AG09319 (cell line): ENCODE data around the gene MYCBPAP.

Source experiments
- DNase-seq: peaks from one replicate; pipeline ENCODE4 v3.0.0-alpha.2; 2010; ENCODE audit warnings: low read depth; ENCODE audit errors: extremely low read depth
- TF ChIP-seq, protein P1 (sequence below): IDR thresholded peaks from 2 replicates; pipeline ENCODE4 v1.5.1; 2011; ENCODE audit warnings: low read depth, mild to moderate bottlenecking, inconsistent platforms, low read length, moderate library complexity

Gene MYCBPAP

DNA sequence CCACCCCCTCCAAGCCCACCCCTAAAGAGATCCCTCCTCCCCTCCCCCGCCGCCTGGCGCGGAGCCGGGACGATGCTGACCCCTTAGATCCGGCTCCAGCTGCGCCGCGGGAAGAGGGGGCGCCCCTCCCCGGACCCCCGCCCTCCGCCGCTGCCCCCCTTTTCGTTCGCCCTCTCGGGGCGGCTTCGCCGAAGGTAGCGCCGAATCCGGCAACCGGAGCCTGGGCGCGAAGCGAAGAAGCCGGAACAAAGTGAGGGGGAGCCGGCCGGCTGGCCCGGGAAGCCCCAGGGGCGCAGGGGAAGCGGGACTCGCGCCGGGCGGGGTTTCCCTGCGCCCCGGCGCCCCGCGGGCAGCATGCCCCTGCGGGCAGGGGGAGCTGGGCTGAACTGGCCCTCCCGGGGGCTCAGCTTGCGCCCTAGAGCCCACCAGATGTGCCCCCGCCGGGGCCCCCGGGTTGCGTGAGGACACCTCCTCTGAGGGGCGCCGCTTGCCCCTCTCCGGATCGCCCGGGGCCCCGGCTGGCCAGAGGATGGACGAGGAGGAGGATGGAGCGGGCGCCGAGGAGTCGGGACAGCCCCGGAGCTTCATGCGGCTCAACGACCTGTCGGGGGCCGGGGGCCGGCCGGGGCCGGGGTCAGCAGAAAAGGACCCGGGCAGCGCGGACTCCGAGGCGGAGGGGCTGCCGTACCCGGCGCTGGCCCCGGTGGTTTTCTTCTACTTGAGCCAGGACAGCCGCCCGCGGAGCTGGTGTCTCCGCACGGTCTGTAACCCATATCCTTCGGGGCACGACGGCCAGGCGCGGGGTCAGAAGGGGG lies 52.9 kb downstream of the MYCBPAP start:
- TF ChIP-seq, protein P1, sequence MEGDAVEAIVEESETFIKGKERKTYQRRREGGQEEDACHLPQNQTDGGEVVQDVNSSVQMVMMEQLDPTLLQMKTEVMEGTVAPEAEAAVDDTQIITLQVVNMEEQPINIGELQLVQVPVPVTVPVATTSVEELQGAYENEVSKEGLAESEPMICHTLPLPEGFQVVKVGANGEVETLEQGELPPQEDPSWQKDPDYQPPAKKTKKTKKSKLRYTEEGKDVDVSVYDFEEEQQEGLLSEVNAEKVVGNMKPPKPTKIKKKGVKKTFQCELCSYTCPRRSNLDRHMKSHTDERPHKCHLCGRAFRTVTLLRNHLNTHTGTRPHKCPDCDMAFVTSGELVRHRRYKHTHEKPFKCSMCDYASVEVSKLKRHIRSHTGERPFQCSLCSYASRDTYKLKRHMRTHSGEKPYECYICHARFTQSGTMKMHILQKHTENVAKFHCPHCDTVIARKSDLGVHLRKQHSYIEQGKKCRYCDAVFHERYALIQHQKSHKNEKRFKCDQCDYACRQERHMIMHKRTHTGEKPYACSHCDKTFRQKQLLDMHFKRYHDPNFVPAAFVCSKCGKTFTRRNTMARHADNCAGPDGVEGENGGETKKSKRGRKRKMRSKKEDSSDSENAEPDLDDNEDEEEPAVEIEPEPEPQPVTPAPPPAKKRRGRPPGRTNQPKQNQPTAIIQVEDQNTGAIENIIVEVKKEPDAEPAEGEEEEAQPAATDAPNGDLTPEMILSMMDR = no peak
- DNase-seq = no peak

DNA sequence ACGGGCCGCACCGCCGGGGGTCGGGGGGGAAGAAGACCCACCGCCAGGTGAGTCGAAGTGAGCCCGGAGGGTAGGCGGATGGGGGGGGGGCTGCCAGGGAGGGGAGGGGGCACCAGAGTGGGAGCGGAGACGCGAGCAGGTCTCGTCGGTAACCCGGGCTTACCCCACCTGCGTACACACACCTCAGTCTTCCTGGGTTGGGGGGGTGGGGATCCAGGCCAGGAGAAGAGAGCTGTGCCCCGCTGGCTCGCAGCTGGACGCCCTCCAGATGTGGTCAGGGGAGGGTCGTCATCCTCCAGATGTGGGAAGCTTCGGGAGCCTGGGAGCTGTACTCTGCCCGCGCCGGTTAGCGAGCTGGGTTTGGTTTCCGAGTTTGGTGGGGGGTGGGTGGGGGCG lies 53.5 kb downstream of the MYCBPAP start:
- DNase-seq = no peak
- TF ChIP-seq, protein P1 = no peak

DNA sequence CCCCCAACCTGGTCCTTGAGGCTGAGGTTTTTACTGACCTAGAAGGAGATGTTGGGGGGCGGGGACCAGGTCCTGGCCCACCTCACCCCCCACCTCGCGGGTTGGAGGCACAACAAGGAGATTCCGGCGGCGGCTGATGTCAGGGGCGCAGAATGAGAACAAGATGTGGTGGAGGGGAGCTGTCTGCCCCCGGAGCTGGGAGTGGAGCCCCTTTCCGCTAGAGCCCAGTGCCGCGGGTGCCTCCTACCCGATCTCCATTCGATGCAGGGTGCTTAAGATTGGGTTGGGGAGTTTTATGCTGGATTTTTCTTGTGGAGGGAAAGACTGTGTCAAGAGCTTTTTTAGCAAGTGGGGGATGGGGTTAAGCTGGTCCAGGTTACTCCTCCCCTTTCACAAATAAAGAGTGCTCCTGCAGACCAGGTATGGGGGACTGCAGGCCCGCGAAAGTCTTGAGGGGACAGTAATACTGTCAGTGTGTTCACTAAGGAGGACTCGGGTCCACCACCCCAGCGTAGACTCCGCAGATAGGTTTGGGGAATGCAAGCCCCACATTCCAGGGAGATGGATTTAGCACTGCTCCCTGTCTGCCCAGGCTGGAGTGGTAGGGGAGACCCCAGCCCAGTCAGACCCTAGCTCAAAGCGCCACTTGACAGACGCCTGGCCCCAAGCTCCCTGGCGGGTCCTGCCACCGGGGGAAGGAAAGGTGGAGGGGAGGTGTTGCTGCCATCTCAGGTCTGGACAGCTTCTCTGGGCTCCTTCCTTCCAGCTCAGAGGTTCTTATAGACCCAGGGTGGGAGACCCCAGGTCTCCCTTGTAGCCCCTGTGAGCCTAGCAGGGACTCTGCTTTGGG lies 54.2 kb downstream of the MYCBPAP start:
- TF ChIP-seq, protein P1 = no peak
- DNase-seq = no peak

DNA sequence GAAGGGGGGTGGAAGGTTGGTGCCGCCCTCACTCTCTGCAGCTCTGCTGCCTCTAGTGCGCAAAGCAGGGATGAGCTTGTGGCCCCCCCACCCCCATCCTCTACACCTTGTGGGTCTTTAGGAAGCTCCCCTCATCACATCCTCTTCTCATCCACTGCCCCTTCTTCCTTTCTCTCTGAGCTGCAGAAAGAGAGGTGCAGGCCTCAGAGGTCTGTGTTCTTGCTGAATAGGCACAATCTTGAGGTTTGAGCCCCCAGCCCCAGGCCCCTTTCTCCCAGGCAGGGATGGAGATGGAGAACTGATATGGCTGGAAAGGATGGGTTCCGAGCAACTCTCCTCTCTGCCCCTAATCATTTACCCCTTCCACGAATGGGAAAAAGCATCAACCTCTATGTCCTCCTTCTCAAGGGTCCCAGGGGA lies 54.9 kb downstream of the MYCBPAP start:
- no peak for DNase-seq
- TF ChIP-seq, protein P1 = peak; percentile 4

DNA sequence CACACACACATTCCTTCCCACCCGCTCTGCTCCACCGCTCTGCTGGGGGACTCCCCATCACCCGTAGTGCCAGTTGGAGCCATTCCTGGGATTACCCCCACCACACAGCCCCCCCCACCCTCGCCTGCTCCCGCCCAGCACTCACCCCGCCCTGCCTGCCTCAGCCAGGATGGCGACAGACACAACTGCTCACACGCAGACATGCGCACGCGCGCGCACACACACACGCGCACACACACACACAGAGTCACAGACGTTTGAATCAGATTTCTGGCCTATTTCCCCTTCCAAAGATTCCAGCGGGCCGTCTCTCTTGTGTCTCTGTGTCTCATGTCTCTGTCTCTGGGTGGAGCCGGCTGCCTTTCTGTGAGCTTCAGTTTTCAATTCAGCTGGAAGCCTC lies 56.7 kb downstream of the MYCBPAP start:
- peak; percentile 83 for DNase-seq
- TF ChIP-seq, protein P1 = no peak

DNA sequence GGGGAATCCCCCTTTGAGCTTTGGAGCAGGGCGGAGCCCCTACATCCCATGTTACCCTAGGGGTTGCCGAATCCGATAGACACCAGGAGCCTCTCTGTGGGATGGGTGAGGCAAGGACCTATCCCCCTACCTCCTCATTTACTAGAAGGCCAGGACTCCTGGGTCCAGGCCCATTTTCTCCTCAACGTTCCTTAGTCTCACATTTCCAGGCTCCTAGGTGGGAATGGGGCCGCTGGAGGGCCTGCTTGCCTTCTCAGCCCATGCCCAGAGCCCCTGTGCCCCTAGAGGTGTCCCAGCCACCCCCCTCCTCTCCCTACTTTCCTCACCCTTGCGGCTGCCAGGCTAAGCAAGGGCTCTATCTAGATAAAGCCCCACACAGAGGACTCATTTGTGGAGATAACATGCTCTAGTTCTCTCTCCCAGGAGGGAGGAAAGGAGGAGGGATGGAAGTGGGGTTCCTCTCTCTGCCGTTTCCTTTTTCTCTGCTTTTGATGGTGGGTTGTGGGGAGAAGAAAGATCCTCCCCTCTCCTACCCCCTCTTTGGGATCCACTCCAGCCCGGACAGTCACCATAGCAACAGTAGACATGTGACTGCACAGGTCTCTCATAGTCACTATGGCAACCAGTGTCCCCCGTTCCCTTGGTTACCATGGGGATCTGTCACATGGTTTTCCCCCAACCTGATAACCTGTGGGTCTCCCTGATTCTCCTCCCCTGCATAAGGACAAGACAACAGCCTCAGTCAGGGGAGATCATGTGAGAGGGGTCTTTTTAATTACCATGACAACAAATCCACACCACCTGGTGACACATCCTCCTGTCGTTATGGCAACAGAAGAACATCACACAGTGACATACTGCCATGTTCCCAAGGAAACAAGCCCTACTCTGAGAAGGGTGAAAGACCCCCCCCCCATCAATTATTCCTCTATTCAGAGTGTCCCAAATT lies 57.4 kb downstream of the MYCBPAP start:
- no peak for DNase-seq

More for the DNA sequence above, 57.4 kb downstream of the MYCBPAP start:
- TF ChIP-seq, protein P1 = no peak
